ENCODE measurements around the gene PHLDA2.

PHLDA2 gene

DNA sequence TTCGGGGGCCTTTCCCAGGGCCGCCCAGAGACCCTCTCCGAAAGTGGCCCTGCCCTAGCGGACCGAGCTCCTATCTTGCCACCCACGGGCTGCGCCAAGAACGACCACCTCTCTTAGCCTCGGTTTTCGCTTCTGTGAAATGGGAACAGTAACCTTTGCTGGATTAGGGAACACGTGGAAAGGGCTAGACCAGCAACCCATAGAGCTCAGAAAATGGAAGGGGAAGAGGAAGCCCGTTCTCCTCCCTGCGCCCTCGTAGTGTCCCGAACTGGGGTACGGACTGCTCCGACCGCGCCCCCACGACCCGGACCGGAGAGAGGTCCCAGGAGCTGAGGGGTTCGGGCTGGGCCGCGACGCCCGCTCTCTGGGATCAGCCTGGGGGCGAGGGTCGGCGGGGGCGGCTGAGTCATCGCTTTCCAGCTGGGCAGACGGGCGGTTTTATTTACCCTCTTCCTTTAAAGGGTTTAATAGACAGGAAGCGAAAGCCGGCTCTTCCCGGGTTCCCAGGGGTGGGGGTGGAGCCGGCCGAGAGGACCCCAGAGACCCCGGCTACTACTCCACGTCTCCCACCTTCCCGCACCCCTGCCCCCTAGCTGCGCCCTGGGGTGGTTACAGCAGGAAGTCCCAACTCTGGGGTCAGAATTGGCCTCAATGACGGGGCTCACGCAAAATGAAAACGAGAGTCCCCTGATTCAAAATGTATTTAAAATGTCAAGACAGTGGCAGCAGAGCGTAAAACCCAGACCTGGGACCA lies 907 bp upstream of the PHLDA2 start:
- no peak for DNase-seq

DNA sequence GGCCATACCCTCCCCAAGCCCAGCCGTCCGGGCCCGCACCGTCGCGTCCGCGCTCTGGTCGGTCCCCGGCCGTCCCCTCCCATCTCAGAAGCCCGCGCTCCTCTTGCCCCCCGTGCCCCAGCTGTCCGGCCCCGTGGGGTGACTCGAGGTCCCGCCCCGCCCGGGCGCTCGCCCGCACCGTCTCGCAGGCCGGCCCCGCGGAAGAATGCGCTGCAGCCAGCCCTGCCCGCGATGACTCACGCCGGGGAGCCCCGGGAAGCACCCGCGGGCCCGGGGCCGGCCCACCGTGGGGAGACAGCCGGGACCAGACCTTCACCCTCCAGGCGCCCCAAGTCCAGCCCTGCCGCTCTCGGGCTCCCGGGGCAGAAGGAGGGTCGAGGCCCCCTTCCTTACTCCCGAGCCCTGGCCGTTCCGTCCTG lies 320 bp upstream of the PHLDA2 start:
- DNase-seq: no peak

DNA sequence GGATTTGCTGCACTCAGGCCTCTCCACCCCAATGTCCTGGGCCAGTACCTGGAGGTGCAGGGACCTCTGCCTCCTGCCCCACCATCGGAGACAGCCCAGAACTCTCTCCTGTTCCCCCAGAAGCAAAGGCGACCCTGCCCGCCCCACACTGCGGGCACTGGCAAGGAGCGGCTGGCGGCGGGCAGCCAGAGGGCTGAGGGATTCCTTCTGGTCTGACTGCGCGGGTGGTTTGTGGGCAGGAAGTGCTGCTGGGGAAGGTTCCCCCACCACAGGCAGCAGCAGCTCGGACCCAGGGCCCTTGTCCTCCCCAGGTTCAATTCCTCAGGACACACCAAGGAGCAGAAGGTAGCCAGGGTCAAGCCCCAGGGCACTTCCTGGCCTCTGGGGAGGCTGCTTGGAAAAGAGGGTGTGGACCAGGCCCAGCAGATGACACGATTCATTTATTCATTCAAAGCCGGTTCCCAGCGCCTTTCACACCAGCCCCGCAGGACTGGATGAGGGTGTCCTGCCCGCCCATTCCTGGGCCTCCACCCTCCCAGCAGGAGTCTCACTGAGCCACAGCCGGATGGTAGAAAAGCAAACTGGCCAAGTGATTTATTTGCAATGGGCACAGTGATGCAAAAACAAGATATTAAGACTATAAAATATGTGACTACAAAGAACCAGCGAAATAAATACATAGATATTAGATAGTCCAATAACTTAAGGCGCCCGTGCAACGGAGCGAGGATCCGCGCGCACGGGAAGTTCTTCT lies 1.2 kb downstream of the PHLDA2 start:
- DNase-seq: no peak

DNA sequence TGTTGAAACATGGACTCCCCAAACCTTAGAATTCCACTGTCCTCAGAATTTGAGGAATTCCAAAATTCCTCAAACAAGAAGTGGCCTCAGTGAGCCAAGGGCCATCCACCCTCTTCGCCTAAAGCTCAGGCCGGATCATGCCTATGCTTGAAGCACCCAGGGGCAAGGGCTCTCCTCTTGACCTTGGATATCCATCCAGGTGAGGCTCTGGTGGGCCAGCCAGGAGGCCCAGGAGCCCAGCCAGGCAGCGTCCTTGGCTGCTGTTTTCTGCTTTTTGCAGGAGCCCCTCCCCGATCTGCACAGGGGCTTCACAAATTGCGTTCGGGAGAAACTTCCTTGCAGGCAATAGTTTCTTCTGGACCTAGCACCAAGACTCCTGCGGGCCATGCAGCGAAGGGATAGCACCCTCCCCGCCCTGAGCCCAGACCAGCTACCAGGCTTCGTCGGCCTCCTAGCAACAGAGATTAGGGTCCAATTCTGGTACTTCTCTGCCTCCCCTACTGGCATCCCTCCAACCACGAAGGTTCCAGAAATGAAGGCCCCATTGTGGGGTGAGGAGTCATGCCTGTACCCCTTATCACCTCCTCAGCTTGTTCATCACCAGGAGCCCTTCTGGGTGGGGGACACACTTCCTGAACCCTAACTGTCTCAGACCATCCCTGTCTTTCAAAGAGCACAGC lies 2.0 kb downstream of the PHLDA2 start:
- DNase-seq: no peak

DNA sequence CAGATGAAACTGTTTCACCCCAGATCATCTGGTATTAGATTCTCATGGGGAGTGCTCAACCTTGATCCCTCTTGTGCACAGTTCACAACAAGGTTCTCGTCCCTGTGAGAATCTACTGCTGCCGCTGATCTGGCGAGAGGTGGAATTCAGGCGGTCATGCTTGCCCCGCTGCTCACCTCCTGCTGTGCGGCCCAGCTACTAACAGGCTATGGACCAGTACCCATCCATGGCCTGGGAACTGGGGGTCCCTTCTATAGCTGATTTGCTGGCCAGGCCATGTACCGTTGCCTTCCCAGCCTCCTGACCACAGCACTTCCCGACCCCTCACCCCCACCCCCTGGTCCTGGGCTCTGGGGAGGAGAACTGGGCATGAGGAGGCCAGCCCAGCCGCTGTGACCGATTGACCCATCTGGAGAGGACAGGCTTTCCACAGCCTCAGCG lies 2.6 kb downstream of the PHLDA2 start:
- DNase-seq: no peak

DNA sequence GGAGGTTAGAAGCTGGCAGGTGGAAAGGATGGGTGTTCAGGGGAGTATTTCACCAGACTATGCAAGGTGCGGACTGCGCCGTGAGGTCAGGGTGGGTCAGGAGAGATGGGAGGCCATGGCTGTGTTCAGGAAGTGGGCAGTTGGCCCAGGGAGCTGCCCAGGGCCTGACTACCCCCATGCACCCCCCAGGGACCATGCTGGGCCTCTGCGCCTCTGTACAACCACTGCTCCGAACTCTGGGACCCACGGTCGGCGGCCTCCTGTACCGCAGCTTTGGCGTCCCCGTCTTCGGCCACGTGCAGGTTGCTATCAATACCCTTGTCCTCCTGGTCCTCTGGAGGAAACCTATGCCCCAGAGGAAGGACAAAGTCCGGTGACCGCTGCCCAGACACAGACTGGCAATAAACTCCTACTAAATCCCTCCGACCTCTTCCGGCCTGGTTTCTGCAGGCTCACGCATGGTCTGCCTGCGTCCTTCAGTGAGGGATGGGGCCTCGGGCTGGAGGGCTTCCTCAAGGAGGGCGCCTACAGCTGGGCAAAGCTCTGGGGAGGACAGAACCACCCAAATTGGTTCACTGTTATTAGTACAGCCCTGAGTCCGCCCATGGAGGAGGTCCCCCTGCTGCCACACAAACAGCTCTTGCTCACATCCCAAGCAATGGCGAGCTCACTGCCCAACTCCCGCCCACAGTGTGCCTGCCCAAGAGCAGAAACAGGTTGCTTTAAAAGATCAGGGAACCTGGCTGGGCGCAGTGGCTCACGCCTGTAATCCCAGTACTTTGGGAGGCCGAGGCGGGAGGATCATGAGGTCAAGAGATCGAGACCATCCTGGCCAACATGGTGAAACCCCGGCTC lies 4.2 kb downstream of the PHLDA2 start:
- DNase-seq: no peak

DNA sequence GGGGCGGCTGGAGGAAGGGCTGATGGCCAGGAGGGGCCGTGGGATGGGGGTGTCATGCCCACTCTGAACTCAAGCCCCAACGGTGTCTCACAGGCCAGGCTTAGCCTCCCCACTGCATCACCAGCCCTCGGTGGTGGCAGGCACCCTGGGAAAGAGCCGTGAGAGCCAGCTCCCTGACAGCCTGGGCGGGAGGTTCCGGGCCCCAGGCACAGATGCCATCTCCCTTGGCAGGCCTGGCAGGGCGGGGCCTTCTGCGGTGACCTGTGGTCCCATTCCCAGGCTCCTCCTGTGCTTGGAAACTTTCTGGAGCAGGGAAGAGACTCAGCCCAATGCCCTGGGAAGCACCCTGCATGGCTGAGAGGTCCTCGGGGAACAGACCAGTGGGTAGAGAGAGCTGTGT lies 4.8 kb downstream of the PHLDA2 start:
- DNase-seq: no peak

DNA sequence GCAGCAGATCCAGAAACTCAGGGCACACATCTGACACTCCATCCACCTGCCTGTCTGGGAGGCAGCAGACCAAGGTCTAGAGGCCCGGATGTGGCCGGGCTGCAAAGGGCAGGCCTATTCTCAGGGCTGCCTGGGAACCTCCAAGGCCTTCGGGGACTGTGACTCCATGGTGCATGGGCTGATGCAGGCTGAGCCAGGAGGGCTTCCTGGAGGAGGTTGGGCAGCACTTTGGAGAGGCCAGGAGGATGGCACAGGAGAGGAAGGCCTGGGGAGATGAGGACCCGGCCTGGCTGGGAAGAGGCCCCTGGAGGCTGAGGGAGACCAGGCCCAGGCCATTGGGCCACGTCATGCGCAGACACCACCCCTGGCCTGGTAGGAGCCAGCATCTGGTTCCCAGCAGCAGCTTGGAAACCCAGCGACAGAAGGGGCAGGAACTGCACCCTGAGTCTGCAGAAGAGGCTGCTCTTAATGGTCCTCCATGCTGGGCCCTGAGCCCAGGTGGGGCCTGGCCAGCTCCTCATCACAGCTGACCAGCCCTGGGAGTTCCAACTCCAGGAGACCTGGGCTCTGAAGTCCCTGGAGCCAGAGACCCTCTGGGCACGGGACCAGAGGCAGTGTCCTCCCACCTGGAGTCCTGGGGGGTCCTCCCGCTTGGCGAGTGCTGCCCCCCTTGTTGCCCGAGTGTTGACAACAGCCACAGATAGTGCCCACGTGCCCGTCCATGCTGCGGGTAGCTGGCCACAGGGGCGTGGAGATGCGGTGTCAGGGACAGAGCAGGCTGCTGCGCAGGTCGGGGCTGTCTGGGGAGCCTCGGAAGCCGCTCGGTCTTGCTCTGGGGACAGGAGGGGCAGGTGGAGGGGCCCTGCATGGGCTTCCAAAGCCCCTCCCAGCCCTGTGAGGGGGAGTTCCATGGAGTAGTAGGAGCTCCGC lies 5.5 kb downstream of the PHLDA2 start:
- DNase-seq: no peak

DNA sequence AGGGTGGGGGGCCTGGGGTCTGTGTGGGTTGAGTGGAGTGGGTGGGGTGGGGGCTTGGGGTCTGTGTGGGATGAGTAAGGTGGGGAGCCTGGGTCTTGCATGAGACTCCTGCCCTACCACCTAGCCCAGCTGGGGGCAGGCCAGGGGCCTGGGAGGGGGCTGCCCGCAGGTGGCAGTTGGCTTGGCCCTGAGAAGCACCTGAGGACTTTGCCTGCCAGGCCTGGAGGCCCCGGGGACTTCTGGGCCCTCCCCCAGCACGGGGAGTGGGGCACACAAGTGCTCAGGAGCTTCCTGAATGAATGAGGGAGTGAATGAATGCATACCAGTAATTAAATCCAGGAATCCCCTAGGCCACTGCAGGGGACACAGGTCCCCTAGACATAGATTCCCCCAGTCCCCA lies 6.6 kb downstream of the PHLDA2 start:
- DNase-seq: no peak

DNA sequence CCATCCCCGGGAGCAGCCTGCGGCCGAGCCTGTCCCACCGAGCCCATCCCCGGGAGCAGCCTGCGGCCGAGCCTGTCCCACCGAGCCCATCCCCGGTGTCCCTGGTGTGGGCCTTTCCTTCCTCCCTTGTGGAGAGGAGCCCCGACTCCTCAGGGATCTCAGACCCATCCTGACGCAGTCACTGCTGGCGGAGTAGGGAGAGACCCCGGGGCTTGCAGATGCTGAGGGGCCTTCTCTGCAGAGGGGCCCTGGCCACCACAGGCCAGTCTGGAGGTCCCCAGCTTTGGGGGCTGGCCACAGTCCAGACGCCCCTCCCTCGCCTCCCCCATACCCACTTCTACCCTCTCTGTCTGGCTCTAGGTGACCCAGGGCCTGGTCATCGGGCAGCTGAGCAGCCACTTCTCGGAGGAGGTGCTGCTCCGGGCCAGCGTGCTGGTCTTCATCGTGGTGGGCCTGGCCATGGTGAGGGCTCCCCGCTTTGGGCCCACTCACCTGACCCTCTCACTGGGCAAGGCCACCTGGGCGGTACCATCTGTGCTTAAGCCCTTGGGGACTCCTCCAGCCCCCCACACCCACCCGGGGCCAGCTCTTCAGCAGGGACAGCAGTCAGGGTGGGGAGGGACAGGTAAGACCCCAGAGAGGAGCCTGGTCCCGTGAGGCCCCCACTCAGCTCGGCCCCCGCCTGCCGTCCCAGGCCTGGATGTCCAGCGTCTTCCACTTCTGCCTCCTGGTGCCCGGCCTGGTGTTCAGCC lies 7.3 kb downstream of the PHLDA2 start:
- no peak for DNase-seq

DNA sequence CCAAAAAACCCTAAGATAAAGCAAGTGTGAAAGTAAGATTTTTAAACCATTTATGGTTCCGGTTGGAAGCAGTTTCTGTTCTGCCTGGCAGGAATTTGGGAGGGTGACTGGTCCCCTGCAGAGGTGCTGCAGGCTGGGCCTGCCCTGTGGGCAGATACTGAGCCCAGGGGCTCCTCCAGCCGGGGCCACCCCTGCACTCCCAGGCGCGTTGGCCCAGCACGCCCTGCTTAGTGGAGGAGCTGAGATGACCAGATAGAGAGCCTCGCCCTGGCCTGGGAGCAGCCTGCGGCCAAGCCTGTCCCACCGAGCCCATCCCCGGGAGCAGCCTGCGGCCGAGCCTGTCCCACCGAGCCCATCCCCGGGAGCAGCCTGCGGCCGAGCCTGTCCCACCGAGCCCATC lies 8.0 kb downstream of the PHLDA2 start:
- DNase-seq: no peak

DNA sequence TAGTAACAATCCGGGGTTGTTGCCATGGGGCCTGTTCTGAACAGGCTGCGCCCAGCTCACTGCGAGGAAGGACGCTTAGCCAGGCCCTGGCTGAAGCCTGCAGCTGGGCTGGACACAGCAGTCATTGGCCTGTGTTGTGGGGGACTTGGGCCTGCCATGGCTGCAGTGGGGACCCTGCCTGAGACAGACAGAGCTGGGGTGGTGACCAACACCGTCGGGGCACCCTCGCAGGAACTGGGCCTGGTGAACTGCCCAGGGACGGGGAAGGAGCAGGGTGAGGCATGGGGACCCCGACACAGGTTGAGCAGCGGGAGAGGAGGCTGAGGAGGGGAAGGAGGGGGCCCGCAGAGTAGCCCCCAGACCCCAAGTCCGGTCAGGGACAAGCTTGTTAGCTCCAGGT lies 8.9 kb downstream of the PHLDA2 start:
- no peak for DNase-seq

DNA sequence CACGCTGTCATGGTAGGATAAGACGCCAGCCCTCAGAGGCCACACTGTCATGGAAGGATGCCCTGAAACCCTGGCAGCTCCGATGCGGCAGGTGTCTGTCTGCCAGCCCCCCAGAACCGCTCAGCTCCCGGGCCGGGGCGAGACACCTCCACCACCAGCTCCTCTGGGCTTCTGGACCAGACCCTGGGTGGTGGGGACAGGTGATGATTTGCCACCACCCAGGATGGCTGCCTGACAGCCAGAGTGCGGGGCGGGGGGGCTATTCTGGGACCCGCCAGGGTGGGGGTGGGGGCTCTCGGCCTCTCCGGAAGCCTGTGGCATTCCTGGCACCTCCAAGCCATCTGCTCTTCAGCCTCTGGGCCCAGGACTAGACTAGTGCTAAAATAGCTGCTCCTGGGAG lies 9.4 kb downstream of the PHLDA2 start:
- DNase-seq: no peak

DNA sequence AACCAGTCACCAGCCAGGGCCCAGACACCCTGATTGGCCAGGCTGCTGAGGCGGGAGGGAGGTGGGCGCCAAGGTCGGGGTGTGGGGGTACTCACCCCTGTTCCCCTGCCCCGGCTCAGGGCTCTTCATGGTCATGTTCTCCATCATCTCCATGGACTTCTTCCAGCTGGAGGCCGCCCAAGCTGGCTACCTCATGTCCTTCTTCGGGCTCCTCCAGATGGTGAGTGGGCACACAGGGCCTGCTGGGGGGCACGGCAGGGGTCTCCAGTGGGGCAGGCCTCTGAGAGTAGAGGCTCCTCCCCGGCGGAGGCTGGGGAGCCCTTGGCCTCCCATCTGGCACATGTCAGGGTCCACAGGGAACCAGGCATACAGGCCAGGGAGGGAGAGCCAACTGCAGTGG lies 10.0 kb downstream of the PHLDA2 start:
- DNase-seq: no peak

DNA sequence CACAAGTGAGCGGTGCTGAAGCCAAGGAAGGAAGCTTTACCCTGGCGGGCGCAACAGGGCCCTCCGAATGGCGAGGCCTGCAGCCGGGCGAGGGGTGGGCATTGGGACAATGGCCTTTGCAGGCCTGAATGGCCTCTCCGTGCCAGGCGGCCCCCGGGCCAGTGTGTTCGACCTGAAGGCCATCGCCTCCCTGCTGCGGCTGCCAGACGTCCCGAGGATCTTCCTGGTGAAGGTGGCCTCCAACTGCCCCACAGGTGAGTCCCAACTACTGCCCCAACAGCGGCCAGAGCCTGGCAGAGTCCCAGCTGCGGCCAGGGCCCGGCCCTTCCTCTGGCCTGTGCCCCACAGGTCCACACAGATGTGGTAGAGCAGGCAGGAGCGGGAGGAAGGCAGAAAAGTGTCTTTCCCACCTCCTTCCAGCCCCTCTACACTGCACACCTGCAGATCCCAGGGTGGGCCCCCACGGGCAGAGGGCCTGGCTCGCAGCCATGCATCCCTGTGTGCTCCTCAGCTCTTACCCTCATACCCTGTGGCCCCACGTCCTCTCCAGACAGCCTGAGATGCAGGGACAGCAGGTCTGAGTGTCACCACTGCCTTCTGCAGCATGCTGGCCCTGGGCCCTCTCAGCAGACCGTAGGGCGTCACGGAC lies 11.3 kb downstream of the PHLDA2 start:
- no peak for DNase-seq

DNA sequence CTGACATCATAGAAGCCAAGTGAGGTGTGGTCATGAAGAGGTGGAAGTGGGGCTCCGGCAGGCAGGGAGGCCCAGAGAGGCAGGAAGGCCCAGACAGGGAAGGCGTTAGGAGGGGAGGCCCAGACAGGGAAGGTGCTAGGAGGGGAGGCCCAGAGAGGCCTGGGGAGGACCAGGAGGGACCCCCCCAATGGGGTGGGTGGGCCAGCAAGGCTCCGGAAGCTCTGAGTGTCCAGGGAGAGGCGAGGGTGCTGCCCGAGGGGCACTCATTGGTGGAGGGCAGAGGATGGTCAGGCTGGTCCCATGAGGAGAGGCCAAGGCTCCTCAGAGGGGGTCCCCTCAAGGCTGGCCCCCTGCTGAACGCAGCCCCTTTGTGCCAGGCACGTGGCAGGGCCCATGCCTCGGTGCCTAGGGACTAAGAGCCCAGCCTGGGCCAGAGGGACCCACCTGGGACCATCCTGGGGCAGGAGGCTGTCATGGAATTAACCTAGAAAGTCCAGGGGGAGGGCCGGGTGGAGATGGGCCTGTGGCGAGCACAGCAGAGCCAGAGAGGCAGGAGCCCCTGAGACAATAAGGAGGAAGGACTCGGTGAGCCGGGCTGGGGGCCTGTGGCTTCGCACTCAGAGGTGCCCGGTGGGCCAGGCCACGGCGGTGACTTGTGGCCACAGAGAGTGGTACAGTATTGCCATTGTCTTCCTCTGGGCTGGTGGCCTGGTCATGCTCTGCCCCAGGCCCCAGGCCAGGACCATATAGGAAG lies 12.2 kb downstream of the PHLDA2 start:
- no peak for DNase-seq

DNA sequence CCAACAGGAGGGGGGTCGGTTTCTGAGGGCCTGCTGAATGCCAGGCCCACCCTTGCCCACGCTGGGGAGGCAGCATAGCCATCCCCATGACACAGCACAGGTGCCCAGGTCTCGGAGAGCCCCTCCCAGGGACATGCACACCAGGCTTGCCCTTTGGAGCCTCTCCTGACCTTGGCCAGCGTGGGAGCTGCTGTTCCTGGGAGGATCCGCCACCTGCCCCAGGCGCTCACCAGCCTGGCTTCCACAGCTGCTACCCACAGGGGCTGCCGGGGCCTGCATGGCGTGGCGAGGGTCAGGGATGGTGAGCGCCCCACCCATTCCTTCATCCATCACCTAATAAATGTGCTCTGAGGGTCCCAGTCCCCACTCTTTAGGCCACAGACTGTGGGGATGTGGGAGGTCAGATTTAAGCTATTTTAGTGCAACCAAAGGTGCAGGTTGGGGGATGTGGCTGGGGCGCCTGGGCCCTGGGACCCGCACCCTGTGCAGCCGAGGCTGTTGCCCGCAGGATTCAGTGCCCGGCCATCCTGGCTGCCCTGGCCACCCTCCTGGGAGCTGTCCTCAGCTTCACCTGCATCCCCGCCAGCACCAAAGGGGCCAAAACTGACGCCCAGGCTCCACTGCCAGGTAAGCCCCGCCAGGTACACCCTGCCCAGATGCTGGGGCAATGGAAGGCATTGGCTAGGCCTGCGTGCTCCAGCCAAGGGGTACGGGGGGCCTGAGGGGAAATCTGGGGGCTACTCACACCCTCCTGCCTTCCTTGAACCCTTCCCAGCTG lies 12.9 kb downstream of the PHLDA2 start:
- DNase-seq: no peak

DNA sequence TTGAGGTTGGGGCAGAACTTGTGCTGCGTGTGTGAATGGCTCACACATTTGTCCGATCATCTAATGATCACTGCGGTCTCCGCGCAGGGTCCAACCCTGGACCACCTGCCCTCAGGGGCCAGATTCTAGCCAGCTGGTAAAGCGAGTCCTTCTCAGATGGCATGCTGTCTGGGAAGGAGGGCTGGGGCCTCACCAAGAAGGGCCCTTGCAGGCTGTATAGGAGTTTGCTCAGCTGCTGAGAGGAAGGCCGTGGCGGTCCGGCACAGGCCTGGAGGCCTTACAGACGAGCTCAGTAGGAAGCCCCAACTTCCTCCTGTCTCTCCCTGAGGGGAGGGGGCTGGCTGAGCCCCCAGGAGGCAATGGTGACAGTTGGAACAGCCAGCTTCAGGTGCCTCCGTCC lies 13.7 kb downstream of the PHLDA2 start:
- DNase-seq: no peak
